NCI-H748 treated with DMSO at 0.1 percent for 48 hours (cell line): ENCODE results near the gene MYO1D.
"Not testable (repeated sequence)": the region's sequence is repeated elsewhere in the genome, so short reads cannot be mapped to it uniquely, and the experiment has no call there.

ENCODE experiments used
- DNase-seq: peaks from one replicate; lab custom pipeline; 2025; lab: John Stamatoyannopoulos, UW

Gene MYO1D

GRCh38 chr17:32876417-32877163 is at the start of gene MYO1D:
MYO1D (minus strand) TSS chr17:32877124; CDS start chr17:32876872, 252 bp downstream.
- peak; percentile 30 for DNase-seq

GRCh38 chr17:32926183-32926582 is 49.3 kb upstream of the MYO1D start:
- DNase-seq: no peak

DNA sequence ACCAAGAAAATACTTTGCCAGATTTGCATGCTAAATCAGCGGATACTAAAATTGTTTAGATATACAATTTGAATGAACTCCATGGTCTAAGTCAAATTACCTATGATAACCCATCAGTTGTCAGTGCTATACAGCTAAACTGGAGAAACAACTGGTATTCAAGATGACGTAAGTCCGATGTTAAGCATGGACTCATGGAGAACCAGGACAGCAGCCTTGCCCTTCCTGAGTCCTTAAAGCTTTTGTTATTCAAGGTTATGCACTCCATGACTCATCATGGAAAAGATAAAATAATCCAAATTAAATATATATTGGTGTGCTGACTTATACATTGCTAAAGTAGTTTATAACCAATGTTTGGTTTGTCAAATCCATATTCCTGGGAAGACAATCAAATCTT is 47.0 kb upstream of the MYO1D start:
- not testable (repeated sequence) for DNase-seq

GRCh38 chr17:32921017-32921416 is 44.1 kb upstream of the MYO1D start:
- no peak for DNase-seq

DNA sequence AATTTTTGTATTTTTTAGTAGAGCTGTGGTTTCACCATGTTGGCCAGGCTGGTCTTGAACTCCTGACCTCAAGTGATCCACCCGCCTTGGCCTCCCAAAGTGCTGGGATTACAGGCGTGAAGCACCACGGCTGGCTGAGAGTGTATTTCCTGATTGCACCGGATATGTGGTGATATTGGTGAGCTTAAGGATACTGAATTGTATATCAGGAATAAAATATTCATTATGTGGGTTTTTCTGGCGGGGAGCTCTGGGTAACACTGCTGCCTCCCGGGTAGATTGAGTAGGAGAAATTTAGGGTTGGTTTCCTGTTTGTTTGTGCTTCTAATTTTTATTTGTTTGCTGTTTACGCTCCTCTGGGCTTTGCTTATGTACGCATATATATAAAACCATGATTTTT is 43.4 kb upstream of the MYO1D start:
- DNase-seq: no peak

DNA sequence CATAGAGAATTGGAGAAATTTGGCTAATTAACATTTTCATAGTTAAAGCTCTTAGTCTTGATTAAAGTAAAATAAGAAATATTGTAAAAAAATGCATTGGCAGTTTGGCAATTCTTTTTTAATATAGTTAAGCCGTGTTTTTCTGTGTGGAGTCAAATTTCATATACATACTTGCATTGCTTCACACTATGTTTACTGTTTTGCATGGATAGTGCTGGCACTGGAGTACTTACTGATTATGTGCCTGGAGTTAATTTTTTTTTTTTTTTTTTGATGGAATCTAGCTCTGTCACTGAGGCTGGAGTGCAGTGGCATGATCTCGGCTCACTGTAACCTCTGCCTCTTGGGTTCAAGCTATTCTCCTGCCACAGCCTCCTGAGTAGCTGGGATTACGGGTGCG is 43.0 kb upstream of the MYO1D start:
- not testable (repeated sequence) for DNase-seq

DNA sequence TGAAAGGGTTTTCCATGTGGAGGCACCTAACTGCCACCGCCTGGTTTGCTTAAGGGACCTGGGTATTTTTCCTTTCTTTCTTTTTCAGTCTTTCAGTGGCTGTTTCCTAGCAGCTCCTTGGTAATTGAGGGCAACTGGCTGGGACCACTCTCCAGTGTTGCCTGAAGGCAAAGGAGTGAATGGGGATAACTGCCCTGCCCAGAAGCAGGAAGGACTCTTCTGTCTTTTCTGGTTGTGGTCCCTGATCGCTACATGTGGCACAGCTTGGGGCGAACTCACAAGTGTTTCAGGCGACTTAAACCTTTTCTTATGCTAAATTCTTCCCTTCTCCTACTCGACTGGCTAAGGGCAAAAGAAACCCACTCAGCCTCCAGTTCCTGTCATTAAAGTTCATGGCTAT is 40.9 kb upstream of the MYO1D start:
- no peak for DNase-seq

- DNase-seq: no peak
Measured at GRCh38 chr17:32917081-32917480, 40.2 kb upstream of the MYO1D start.

DNA sequence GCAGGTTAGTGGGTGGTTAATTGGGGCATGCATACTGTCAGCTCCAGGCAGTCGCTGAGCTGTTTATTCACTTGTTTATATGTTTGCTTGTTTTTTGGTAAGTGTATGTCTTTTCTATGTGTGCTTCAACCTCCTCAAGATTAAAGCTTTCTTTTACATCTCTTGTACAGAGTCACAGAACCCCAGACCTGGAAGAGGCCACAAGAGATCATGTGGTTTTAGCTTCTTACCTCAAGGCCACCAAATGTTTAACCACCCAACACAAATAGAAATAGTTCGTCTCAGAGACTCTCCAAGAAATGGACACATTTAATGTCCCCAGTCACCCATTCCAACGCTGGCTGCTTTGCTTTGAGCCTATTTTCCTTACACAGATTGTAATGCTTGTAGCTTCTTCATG is 39.2 kb upstream of the MYO1D start:
- no peak for DNase-seq

- DNase-seq: peak; percentile 2
Measured at GRCh38 chr17:32915245-32915644, 38.3 kb upstream of the MYO1D start.

DNA sequence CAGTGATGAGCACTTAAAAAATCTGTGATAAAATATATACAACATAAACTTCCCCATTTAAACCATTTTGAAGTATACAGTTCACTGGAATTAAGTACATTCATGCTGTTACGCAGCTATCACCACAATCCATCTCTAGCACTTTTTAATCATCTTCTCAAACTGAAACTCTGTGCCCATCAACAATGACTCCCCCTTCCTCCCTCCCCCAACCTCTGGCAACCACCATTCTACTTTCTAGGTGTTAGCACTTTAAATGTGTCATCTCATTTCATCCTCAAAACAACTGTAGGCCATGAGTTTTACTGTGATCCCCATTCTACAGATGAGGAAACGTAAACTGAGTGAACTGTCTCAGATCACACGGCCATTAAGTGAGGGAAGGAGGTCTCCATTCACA is 37.3 kb upstream of the MYO1D start:
- no peak for DNase-seq

DNA sequence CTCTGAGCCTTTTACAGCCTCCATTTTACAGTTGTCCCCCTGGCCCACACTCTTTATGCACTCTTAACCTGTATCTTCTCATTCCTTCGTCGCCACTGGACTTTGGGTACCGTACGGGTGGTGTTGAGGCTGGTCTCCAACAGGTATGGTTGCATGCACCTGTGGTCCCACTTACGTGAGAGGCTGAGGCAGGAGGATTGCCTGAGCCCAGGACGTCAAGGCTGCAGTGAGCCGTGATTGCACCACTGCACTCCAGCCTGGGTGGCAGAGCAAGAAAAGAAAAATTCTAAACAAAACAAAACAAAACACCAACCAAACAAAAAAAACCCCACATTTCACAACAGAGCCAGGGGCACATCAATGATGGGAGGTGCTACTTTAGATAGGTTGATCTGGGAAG is 36.7 kb upstream of the MYO1D start:
- no peak for DNase-seq

- peak; percentile 51 for DNase-seq
Measured at GRCh38 chr17:32912218-32912897, 35.4 kb upstream of the MYO1D start.

GRCh38 chr17:32910769-32911168 is 33.8 kb upstream of the MYO1D start:
- DNase-seq: no peak

DNA sequence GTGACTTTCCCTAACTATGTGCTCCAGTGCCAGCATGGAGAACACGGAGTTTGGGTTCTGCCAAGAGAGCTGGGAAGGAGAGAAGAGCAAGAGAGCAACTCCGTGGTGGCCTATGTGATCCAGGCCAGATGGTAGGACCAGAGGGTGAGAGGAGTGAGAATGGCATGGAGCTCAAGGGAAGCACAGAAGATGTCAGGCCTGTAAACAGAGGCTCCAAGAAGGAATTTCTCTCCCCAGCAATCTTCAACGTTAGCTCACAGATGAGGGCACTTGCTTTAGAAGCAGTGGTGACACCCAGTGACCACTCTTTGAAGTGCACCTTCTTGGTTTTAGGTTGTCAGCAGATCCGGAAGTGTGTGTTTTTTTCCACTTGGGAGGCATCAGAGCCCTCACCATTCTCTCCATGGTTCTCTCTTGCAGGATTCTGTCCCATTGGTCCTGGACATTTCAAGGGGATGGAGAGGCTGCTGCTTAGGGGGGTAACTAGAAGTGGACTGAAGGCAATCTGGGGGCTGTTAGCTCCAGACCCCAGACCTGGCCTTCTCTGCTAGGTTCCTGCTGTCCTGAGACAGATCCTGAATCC is 33.0 kb upstream of the MYO1D start:
- peak; percentile 21 for DNase-seq

DNA sequence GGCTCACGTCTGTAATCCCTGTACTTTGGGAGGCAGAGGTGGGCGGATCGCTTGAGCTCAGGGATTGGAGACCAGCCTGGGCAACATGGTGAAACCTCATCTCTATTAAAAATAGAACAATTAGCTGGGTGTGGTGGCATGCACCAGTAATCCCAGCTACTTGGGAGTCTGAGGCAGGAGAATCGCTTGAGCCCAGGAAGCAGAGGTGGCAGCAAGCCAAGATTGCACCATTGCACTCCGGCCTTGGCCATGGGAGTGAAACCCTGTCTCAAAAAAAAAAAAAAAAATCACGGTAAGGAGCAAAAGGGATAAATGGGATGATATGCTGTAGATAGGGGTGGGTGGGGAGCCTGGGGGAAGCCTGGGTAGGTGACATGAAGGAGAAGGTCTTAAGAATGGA is 30.7 kb upstream of the MYO1D start:
- no peak for DNase-seq

DNA sequence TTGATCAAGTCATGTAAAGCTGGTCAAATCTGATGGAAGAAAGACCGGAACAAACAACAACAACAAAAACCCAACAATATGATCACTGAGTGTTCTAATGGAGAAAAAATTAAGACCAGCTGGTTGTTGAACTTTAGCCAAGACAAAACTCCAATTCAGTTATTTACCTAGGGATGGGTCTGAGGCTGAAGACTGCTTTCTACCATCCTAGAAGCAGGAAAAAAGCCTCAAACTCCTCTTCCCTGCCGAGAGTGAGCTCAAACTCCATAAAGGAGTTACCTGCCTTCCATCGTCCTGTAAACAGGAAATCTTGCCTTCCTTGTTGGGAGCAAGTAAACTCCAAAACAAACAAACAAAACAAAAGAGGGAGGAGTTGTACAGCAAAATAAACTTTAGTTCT is 28.0 kb upstream of the MYO1D start:
- no peak for DNase-seq

DNA sequence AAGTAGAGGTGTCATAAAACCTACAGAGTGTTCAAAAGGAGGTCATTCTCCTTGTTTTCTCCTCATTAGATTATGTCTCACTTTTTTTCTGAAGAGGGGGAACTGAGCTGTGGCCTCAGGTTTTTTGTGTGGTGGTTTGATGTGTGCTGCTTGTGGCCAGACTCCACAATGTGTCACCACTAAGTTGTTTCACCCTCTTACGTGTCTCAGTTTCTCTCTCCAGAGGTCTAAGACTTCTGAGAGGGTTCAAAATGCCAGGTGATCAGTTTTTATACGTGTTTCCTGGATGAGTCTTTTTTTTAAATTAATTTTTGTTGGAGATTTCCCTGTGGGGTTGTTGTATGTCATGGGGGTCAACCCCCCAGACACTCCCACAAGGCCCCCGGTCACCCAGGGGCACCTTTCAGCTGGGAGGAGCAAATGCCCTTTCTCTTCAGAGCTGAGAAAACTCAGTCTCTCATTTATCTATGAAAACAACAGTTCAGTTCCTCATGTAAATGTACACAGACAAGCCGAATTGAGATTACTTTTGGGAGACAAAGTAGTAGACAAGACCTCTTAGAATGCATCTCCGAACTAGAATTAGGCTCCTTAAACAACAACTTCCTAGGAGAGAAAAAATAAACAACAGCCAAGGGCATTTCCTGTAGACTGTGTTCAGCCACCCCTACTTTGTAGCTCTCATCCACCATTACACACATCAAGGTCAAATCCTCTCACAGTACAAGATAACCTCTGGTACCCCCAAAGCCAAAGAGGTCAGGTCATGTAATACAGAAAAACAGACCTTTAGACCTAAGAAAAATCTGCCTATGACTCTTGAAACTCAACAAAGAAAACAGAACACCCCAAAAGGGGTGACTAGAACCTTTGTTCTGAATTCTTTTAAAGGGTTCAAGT is 27.1 kb upstream of the MYO1D start:
- no peak for DNase-seq

DNA sequence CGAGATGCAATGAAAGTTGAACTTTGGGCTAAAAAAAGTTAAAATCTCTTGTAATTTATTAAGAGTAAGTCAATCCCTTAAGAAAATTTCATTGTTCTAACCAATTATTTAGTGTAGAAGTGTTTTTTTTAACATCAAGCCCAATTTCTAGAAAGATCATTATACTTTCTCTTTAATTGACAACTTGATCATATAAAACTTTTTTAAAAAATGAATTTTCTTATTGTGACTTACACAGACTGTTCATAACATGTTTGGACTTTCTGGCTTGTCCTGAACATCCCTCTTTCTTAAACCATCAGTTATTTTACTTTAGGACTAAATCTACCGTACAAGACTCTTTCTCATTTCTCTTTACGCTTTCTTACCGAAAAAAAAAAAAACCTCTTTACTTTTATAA is 24.8 kb upstream of the MYO1D start:
- DNase-seq: no peak

DNA sequence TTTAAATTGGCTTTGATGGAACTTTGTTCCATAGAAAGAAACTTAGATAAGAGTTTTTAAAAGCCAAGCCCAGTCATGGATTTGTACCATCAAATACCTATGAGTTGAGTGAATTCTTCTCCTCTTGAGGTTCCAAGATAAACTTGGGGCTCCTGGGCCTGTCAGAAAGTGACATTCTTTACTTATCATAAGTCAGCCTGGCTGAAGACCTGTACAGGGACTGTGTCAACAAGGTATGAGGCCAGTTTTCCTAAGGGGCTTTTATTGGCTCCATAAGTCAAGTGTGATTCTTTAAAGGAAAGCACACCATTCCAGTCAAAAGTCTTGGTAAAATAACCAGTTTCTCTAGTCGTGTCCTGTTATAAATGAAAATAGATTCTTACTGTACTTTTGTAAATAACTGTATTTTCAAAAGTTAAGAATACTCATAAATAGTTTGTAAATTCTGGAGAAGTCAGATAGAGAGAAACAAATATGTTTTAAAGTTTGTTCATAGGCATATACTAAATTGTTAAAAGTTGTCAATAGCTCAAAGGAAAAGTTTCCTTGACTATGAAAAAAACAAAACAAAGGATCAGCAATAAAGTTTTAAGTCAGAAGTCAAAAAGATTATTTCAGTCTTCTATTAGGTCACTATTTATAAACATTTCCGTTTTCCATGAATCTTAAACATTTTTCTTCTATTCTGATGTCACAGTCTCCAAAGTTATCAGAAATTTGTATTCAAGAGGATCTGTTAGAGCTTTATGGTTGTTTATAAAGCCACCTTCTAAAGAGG is 22.5 kb upstream of the MYO1D start:
- DNase-seq: no peak

DNA sequence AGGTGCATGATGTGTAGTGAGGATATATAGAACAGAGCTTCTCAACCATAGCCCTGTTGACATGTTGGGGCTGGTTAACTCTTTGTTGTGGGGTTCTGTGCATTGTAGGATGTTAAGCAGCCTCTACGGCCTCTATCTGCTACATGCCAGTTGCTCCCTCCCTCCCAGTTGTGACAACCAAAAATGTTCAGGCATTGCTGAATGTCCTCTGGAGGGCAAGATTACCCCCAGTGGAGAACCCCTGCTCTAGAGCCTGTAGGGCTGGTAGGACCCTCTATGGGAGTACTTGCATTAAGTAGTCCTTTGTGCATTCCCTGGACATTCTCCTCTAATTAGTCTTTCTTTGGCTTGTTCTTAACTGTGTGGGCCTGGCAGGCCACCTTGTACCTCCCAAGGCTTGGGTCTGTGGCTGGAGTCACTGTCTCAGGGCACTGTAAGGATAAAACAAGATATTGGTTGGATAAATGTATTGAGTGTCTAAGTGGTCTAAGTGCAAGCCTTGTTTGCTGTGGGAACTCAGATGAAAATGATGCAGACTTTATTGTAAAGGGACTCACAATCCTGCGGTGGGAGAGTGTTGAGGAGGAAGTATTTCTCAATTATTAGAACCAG is 19.8 kb upstream of the MYO1D start:
- no peak for DNase-seq
